Activated effector memory CD4-positive, alpha-beta T cell treated with Interleukin-2 at 50 U/mL for 16 hours (primary cell): ENCODE data around the gene TPK1.
"Not testable (repeated sequence)": the region's sequence is repeated elsewhere in the genome, so short reads cannot be mapped to it uniquely, and the experiment has no call there.

Experiments used
- DNase-seq: peaks from one replicate; pipeline ENCODE4 v3.0.0-alpha.2; 2020

The TPK1 gene

DNA sequence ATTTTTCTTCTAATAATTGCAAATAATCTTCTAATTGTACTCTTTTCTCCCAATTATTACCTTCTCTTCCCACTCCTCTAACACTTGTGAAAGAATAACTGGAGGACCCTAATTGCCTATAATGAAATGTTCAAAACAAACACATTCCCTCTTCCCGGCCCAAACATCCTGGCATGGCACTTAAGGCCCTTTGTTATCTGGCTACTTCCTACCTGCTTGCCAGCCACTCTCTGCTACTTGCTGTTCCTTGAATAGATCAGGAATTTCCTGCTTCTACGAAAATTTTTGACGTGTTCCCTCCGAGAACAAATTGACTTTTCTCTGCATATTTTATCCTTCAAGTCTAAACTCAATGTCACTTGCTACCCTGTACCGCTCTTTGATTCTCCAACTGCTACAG lies 376.2 kb downstream of the TPK1 start:
- no peak for DNase-seq

DNA sequence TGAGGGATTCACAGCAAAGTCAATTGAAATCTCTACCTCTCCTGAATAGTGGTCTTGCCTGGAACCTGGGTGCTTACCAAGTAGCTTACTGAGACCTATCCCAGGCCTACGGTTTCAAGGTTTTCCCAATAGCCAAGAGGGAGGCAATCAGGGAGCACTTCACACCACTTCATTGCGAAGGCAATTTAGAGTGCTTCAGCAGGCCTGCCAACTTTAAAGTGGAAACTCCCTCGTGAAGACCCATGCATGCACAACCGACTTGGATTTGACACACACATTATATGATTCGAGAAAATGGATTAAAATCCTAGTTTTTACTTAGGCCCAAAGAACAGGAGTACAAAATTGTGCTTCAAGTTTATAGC lies 380.8 kb downstream of the TPK1 start:
- no peak for DNase-seq

DNA sequence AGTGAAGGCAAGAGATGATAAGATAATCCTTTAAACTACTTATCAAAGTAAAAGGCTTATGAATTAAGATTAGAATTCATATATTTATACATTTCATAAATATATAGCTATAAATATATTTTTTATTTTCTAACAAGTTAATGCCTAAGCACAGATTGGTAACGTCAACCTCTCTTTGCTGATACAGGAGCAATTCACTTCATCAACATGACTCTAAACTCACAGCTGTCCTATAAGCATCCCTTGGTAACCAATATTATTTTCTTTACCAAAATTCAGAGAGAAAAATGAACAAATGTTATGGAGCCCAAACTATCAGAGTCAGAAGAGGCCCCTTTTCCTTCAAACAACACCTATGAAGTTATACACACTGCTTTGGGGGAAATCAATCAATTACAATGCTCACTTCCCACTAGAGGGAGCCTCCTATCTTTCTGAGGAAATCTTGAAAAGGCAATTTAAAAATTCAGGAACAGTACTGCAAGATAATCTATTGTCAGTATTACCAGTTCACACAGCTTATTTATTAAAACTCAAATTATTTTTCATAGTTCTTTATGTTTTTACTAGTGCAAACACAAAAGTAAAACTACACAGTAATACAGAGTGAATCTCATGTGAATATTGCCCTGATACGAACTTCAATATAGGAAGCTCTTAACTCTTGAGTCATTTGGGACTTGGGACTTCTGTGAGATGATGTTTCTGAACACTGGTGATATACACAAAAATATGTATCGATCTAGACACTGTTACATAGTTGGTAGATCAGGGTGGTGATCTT lies 381.4 kb downstream of the TPK1 start:
- DNase-seq, result no peak

DNA sequence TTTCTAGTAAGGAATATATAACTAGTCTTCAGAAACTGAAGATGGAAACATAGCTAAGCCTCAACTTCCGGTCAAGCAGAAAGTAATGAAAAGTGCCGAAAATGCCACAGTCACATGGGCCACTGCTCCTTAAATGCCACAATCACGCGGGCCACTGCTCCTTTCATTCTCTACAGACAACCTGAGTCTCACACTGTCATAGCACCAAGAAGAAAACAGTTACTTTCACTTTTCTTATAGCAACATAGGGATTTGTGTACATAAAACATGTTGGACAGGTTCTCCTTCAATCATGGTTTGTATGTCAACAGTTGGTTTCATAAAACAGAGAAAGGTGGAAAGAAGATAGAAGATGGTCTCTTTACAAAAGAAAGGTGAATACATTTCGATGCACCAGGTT lies 383.8 kb downstream of the TPK1 start:
- no peak for DNase-seq

DNA sequence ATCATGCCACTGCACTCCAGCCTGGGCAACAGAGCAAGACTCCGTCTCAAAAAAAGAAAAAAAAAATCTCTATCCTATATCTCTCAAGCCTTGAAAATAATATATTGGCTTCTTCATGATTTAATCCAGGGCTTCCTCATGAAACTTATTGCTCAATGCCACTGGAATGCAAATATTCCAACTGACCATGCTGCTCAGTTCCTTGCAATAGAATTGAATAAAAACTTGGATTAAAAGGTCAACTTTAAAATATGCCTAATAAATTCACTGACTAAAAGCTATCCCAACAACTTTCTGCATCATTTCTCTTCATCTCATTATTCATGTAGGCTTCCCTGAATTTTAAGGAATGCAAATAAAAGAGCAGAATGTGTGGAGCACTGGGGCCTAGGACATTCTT lies 390.3 kb downstream of the TPK1 start:
- no peak for DNase-seq

GRCh38 chr7:144439717-144440205 lies 396.1 kb downstream of the TPK1 start:
- DNase-seq, result no peak

DNA sequence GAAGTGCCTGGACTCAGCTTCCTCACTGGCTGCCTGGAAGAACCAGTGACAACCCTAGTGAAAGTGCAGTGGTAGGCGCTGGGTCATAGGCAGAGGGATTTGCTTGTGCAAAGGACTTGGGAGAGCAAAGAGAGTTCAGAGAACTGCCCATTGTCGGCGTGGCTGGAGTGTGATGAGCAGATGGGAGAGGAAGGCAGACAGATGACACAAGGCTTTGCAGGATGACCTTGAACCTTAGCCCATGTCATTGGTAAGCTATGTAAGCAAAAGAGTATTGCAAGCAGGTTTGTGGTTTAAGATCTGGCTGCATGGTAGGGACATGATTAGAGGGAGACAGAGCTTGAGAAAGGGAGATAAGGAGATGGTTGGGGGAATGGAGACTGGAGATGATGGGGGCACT lies 397.1 kb downstream of the TPK1 start:
- no peak for DNase-seq

DNA sequence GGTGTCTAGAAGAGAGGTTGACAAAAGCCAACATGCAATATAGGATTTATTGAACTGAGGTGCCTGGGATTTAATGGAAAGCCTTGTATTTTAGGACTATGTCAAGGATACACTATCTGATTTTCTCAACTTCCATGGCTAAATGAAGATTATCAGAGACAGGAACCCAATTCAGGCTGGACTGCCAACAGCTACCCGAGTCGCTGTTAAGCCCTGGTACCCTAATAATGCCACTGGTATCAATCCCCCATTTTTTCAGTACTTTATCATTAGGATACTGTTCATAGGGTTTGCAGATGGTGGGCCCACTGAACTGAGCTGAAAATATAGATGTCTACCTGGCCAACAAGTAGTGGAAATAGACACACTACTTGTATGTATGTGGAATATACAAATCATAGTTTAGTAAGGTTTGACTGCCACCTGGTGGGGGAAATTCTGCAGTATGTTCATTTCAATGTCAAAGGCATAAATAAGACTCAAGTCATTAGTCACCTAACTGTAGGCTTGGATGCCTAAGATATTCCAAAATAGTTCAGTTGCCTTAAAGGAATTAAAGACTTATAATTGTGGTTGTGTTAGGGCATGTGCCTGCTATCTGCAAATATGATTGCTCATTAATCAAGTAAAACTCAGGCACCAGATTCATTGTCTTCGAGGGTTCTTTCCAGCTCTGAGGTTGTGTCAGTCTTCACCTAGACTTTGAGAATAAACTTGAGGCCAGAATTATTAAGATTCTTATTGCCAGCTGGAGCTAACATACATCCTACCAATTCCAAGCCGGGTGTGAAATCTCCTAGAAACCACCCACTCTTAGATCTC lies 398.3 kb downstream of the TPK1 start:
- no peak for DNase-seq

GRCh38 chr7:144436500-144436899 lies 399.4 kb downstream of the TPK1 start:
- no peak for DNase-seq

GRCh38 chr7:144428431-144428830 lies 407.4 kb downstream of the TPK1 start:
- no peak for DNase-seq

- DNase-seq, result not testable (repeated sequence)
Measured at GRCh38 chr7:144427539-144427938, 408.3 kb downstream of the TPK1 start.

DNA sequence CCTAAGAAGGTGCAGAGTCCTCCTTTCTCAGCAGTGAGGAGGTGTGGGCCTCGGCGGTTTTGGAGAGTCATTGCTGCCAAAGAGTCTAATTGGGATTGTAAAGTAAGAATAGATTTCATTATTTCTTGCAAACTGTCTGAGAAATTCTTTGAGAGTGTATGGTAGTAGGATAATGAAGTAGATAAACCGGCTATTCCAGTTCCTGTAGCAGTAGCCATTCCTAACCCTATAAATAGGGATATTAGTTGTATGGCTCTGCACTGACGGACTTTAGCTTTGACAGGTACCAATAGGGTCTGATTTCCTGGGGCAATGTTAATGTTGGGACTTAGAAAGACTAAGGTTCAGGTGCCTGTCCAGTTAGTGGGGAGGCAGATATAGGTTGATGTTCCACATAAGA lies 416.9 kb downstream of the TPK1 start:
- DNase-seq, result not testable (repeated sequence)

DNA sequence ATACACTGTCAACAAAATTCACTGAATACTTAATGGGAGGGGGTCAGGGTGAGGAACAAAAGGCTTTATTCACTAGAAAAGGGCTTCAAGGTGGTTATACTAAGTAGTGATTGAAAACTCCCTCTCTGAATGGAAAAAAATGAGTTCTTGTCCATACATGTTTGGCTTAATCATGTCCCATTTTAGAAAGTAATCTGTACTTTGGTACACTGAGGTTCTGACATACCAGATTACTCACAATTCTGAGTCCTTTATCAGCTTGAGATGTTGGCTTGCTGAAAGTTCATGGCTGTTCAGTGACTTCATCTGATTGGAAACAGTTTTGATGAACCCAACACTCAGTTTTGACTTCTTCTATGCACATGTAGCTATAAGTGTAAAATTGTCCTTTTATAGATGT lies 419.5 kb downstream of the TPK1 start:
- DNase-seq, result no peak

DNA sequence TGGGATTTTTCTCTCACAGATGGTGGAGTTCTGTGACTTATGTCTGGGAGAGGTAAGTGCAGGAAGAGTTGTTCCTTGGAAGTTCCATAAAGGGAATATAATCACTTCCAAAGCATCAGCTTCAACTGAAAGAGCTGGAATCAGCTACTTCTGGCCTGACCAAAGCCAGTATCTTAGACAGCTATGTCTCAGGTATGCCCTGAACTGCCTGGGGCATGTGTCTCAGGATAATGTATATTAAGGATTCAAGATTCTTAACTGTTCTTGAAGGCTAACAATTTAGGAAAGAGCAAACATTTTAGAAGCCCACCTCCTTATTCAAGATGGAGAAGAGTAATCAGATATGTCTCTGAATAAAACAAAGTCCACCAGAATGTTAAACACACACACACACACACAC lies 420.0 kb downstream of the TPK1 start:
- DNase-seq, result no peak

GRCh38 chr7:144414815-144415214 lies 421.0 kb downstream of the TPK1 start:
- no peak for DNase-seq

GRCh38 chr7:144410441-144410840 lies 425.4 kb downstream of the TPK1 start:
- DNase-seq, result no peak

- no peak for DNase-seq
Measured at GRCh38 chr7:144408121-144408520, 427.7 kb downstream of the TPK1 start.

- no peak for DNase-seq
Measured at GRCh38 chr7:144407266-144407931, 428.5 kb downstream of the TPK1 start.

- no peak for DNase-seq
Measured at GRCh38 chr7:144404946-144405345, 430.9 kb downstream of the TPK1 start.

DNA sequence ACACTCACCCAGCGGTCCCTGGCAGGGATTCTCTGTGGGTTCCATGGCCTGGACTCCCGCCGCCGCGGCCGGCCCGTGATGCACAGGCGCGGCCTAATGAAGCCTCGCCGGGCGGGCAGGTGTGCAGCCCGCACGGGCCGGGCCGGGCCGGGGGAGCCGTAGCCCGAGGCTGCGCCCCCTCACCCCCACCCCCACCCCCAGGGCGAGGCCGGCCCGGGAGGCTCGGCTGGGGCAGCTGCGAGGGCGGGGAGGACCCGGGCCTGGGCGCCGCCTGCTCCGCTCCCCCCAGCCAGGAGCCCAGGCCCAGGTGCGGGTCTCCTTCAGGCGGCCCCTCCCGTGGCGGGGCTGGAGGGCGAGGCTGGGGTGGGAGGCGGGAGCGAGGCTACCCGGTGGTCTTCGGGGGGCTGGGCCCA lies 432.2 kb downstream of the TPK1 start, which contains the start of gene NOBOX:
TSS of gene NOBOX (minus strand) at position 45 of the 413 bp plus-strand sequence.
- no peak for DNase-seq

DNA sequence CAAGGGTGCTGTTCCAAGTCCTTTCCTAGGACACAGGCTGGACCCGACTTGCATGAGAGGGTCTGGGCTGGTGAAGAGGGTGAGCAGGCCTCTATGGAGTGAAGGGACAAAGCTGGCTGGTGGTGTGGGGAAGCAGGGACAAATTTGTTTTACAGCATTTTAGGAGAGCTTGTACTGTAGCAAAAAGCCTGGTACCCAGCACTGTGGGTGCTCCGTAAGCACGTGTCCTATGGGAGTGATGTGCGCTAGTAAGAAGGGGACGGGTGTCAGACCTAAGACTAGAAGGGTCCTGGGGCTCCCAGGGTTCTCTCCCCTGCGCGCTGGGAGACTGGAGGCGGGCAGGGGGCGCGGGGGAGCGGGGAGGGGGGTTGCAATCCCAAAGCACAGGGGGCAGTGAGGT lies 432.8 kb downstream of the TPK1 start:
- DNase-seq, result no peak
